Heart left ventricle (tissue), 16 donors: ENCODE measurements around the gene WASF1. TPM values are rescaled to one million over a fixed set of nuclear protein-coding genes. Genes with fewer than 3 reads are reported as not detected.

Source experiments
- ATAC-seq, 4 donors: fragments of 200-7000 bp; cut with Tn5 transposase; one replicate each; pipeline ENCODE4 v1.9.1; 2020 to 2022; ENCODE audit warnings: moderate library complexity in 4 of 4, mild to moderate bottlenecking in 3 of 4, moderate number of reproducible peaks in 1 of 4
- DNase-seq, 5 donors: peaks; one replicate each; pipeline ENCODE4 v3.0.0-alpha.2; 2020
- H3K27ac ChIP-seq, 12 donors: fragments of 200-600 bp; sonication (generic) in 4 of 12; one replicate each; pipeline versions ENCODE4 v1.5.0 to v1.8.0; 2016 to 2022; ENCODE audit warnings: mild to moderate bottlenecking in 2 of 12
- H3K27me3 ChIP-seq, 9 donors: fragments of 200-600 bp; sonication (generic) in 2 of 9; one replicate each; pipeline versions ENCODE4 v1.5.1 to v1.8.0; 2016 to 2022; ENCODE audit warnings: mild to moderate bottlenecking in 3 of 9
- H3K36me3 ChIP-seq, 9 donors: fragments of 200-600 bp; sonication (generic) in 2 of 9; one replicate each; pipeline versions ENCODE4 v1.5.0 to v1.8.0; 2018 to 2022; ENCODE audit warnings: mild to moderate bottlenecking in 2 of 9
- H3K4me1 ChIP-seq, 12 donors: fragments of 200-600 bp; sonication (generic) in 4 of 12; one replicate each; pipeline versions ENCODE4 v1.5.0 to v1.8.0; 2016 to 2022; ENCODE audit warnings: mild to moderate bottlenecking in 3 of 12
- H3K4me3 ChIP-seq, 12 donors: fragments of 200-600 bp; sonication (generic) in 4 of 12; one replicate each; pipeline versions ENCODE4 v1.5.0 to v1.8.0; 2017 to 2022; ENCODE audit warnings: mild to moderate bottlenecking in 9 of 12, moderate library complexity in 4 of 12
- H3K9me3 ChIP-seq, 12 donors: fragments of 200-600 bp; sonication (generic) in 4 of 12; one replicate each; pipeline versions ENCODE4 v1.5.0 to v1.8.0; 2016 to 2022; ENCODE audit warnings: mild to moderate bottlenecking in 1 of 12
- CTCF ChIP-seq, 12 donors: fragments of 200-600 bp; sonication (generic) in 4 of 12; IDR thresholded peaks; one replicate each; pipeline versions ENCODE4 v1.5.0 to v1.8.0; 2018 to 2022; ENCODE audit warnings: antibody characterized with exemption in 12 of 12, mild to moderate bottlenecking in 5 of 12
- POLR2A ChIP-seq, 2 donors: fragments of 450-650 bp; IDR thresholded peaks; one replicate each; pipeline ENCODE4 v1.6.1; 2017; ENCODE audit warnings: antibody characterized with exemption in 2 of 2, mild to moderate bottlenecking in 2 of 2, moderate library complexity in 2 of 2
- WGBS, 4 donors: extraction: QIAGEN DNeasy Blood & Tissue Kit in 2 of 4; methylation state at CpG; one replicate each; pipeline versions ENCODE4 v1.1.5 to v1.1.7; 2013 to 2018; 5-methylcytosine and 5-hydroxymethylcytosine counted together
- intact Hi-C, 10 donors: fragments of 100-400 bp; cut with DNase I; formaldehyde crosslinking; loops; one replicate each; pipeline versions ENCODE4 v1.11.1 to v1.14.2; 2022
- polyA plus RNA-seq, 2 donors: library from polyadenylated mRNA; stranded (reverse); fragments of 200-250 nt; gene quantifications; one replicate each; pipeline ENCODE4 v1.2.3, GENCODE V29; 2013
- total RNA-seq, 9 donors: library from RNA; depleted of rRNA in 2 of 9; stranded (reverse); fragments of >200 nt in 2 of 9; fragmentation: NEBNext Ultra II Directional in 3 of 9; extraction: Animal tissue kit (Norgen Biotek cat#: 25700) in 3 of 9; gene quantifications; one replicate each; pipeline versions ENCODE4 v1.1.0 to v1.2.4, GENCODE V29; 2016 to 2023
- donor health status: ischemic (EF 13 %, LVEDD 7.1; RV severe dilation, severe dysfunction).
- donor health status: healthy with polysubstance abuse.
- donor health status: DM: no; HTN: yes; CAD: no.
- donor health status: DM: no; HTN: no; CAD: no.
- donor health status: ischemic (EF 25% LVEDD 6.9; RV normal size, moderate dysfunction).
- donor health status: ischemic (EF 25% LVEDD 5.7; RV mildly dilated, moderate dysfunction).
- donor health status: healthy.
- donor health status: DM: yes; HTN: yes; CAD: no.
- donor health status: ischemic (EF 35%, LVEDD 5.7; RV mildly dilated, moderate dysfunction).
- donor health status: nonischemic (EF 11% LVEDD 7.7; RV severe dilation, severe dysfunction).
- donor health status: DM: yes; HTN: yes; CAD: no.
- donor health status: PGD.
- donor health status: ischemic (EF 29% LVEDD 5.4; RV normal size, mild dysfunction).
- donor health status: nonischemic (EF 23%, LVEDD 6.1; RV moderate dilation, normal function).

WASF1 gene
- total and polyA plus RNA-seq, 11 donors: 0.54 to 4.2 (median 1.3) TPM

- intact Hi-C loops: no loop called here
Observed at GRCh38 chr6:110114004-110114403, 65.5 kb downstream of the WASF1 start.

GRCh38 chr6:110105296-110105695 is 74.2 kb downstream of the WASF1 start:
- intact Hi-C loops: no loop called here
- DNase-seq: no peak
- no peaks in the 10 kb centered on the region for H3K9me3 ChIP-seq
- no peak overlapping the region for H3K27ac ChIP-seq
- no peak for ATAC-seq
- 91 to 95% (median 94%) methylated on average over 4 of the region's 4 CpGs for WGBS, 4 donors
- H3K36me3 ChIP-seq: peaks cover 0 to 25% (median 0%) of the 10 kb centered on the region in 9 donors
- no peaks in the 10 kb centered on the region for H3K4me1 ChIP-seq
- no peak overlapping the region for H3K4me3 ChIP-seq
- TF ChIP-seq POLR2A (IDR thresholded peaks at IDR 0.05): no peak
- no peak for TF ChIP-seq CTCF (IDR thresholded peaks at IDR 0.05)
- no peaks in the 10 kb centered on the region for H3K27me3 ChIP-seq

More at GRCh38 chr6:110114004-110114403, 65.5 kb downstream of the WASF1 start:
- no peaks in the 10 kb centered on the region for H3K36me3 ChIP-seq
- no peak for ATAC-seq
- DNase-seq: no peak
- no peak overlapping the region for H3K27ac ChIP-seq
- no peaks in the 10 kb centered on the region for H3K4me1 ChIP-seq
- peaks cover 0 to 2% (median 0%) of the 10 kb centered on the region in 12 donors for H3K9me3 ChIP-seq
- TF ChIP-seq CTCF (IDR thresholded peaks at IDR 0.05): no peak
- TF ChIP-seq POLR2A (IDR thresholded peaks at IDR 0.05): no peak
- no peaks in the 10 kb centered on the region for H3K27me3 ChIP-seq
- no peak overlapping the region for H3K4me3 ChIP-seq

GRCh38 chr6:110103260-110103659 is 76.2 kb downstream of the WASF1 start:
- Histone ChIP-seq H3K27ac (no peak overlapping the region), H3K9me3 (no peaks in the 10 kb centered on the region), H3K27me3 (no peaks in the 10 kb centered on the region), H3K4me1 (peaks cover 0 to 7% (median 0%) of the 10 kb centered on the region in 12 donors), H3K36me3 (peaks cover 0 to 23% (median 0%) of the 10 kb centered on the region in 9 donors), H3K4me3 (no peak overlapping the region)
- no peak for TF ChIP-seq CTCF (IDR thresholded peaks at IDR 0.05)
- TF ChIP-seq POLR2A (IDR thresholded peaks at IDR 0.05): no peak
- WGBS, 4 donors: 91 to 96% (median 93%) methylated on average over 4 of the region's 4 CpGs
- no peak for DNase-seq
- ATAC-seq: no peak
- intact Hi-C loops: no loop called here

GRCh38 chr6:110102411-110102810 is 77.1 kb downstream of the WASF1 start:
- Histone ChIP-seq H3K27me3 (no peaks in the 10 kb centered on the region), H3K27ac (no peak overlapping the region), H3K9me3 (no peaks in the 10 kb centered on the region), H3K36me3 (peaks cover 0 to 16% (median 0%) of the 10 kb centered on the region in 9 donors), H3K4me1 (peaks cover 0 to 15% (median 4%) of the 10 kb centered on the region in 12 donors), H3K4me3 (no peak overlapping the region)
- TF ChIP-seq CTCF (IDR thresholded peaks at IDR 0.05) (no peak), POLR2A (IDR thresholded peaks at IDR 0.05) (no peak)
- DNase-seq (no peak), ATAC-seq (no peak)
- intact Hi-C loops: no loop called here
